DOHH2 (cell line): ENCODE data around the gene IRF2.

Source experiments
- CTCF ChIP-seq: fragments of 200-600 bp; sonication (generic); IDR thresholded peaks from one replicate; pipeline ENCODE4 v1.5.1; 2014; ENCODE audit warnings: antibody characterized with exemption, mild to moderate bottlenecking, low read depth, low read length; ENCODE audit not compliant: poor library complexity, severe bottlenecking
- EZH2phosphoT487 ChIP-seq: fragments of 200-600 bp; sonication (generic); IDR thresholded peaks from 2 replicates; pipeline ENCODE4 v1.6.1; 2017; ENCODE audit warnings: borderline replicate concordance, mild to moderate bottlenecking, antibody characterized with exemption, low read length, moderate library complexity, mixed read lengths

- TF ChIP-seq CTCF: no peak
- no peak for TF ChIP-seq EZH2phosphoT487
Observed at GRCh38 chr4:184410748-184411147, 63.6 kb downstream of the IRF2 start.
